C4-2B (cell line): ENCODE data around the gene BCAP29.

Source experiments
- CTCF ChIP-seq: fragments of 450-650 bp; conservative IDR thresholded peaks from 2 replicates; pipeline ENCODE4 v1.5.1; 2017; ENCODE audit warnings: mild to moderate bottlenecking
- ZFX ChIP-seq: fragments of 450-650 bp; IDR thresholded peaks from 2 replicates; pipeline ENCODE4 v1.6.1; 2017

GRCh38 chr7:107659666-107660065, 79.6 kb downstream of the BCAP29 start:
- TF ChIP-seq CTCF (no peak), ZFX (no peak)
